Liver (tissue), 9 donors: ENCODE measurements around the gene ANO5. TPM values are rescaled to one million over a fixed set of nuclear protein-coding genes. Genes with fewer than 3 reads are reported as not detected.

Experiments
- DNase-seq: peaks from one replicate; pipeline ENCODE4 v3.0.0-alpha.2; 2017; ENCODE audit warnings: low spot score
- H3K27ac ChIP-seq, 2 donors: one replicate each; pipeline ENCODE4 v1.7.0; 2013; ENCODE audit warnings: inconsistent platforms in 2 of 2, low read length in 2 of 2, control low read depth in 1 of 2, low read depth in 1 of 2, mild to moderate bottlenecking in 1 of 2
- H3K27me3 ChIP-seq, 4 donors: one replicate each; pipeline versions ENCODE4 v1.6.1 to v1.7.0; 2013; ENCODE audit warnings: low read length in 3 of 4, inconsistent platforms in 1 of 4, mild to moderate bottlenecking in 1 of 4, moderate library complexity in 1 of 4; ENCODE audit not compliant: control insufficient read depth in 4 of 4, insufficient read depth in 4 of 4
- H3K36me3 ChIP-seq, 4 donors: one replicate each; pipeline versions ENCODE4 v1.6.1 to v1.7.0; 2013; ENCODE audit warnings: low read length in 3 of 4, mild to moderate bottlenecking in 3 of 4, low read depth in 1 of 4, moderate library complexity in 1 of 4; ENCODE audit not compliant: control insufficient read depth in 4 of 4, insufficient read depth in 3 of 4
- H3K4me1 ChIP-seq, 4 donors: one replicate each; pipeline versions ENCODE4 v1.6.1 to v1.7.0; 2013; ENCODE audit warnings: low read length in 3 of 4, mild to moderate bottlenecking in 3 of 4, moderate library complexity in 1 of 4; ENCODE audit not compliant: control insufficient read depth in 4 of 4, insufficient read depth in 4 of 4
- H3K4me3 ChIP-seq, 3 donors: one replicate each; pipeline versions ENCODE4 v1.6.1 to v1.7.0; 2013; ENCODE audit warnings: low read length in 3 of 3, control low read depth in 1 of 3, low read depth in 1 of 3, mild to moderate bottlenecking in 1 of 3
- H3K9ac ChIP-seq, 2 donors: one replicate each; pipeline ENCODE4 v1.7.0; 2013; ENCODE audit warnings: low read length in 2 of 2, mild to moderate bottlenecking in 2 of 2, moderate library complexity in 2 of 2, control low read depth in 1 of 2, low read depth in 1 of 2
- H3K9me3 ChIP-seq, 4 donors: one replicate each; pipeline versions ENCODE4 v1.6.1 to v1.7.0; 2013; ENCODE audit warnings: low read length in 3 of 4; ENCODE audit not compliant: control insufficient read depth in 4 of 4
- EGR1 ChIP-seq, 2 donors: IDR thresholded peaks; 2 replicates each; pipeline ENCODE4 v1.6.1; 2016 to 2018; ENCODE audit warnings: antibody characterized with exemption in 2 of 2, low read depth in 2 of 2
- FOXA1 ChIP-seq: IDR thresholded peaks from 2 replicates; pipeline ENCODE4 v1.6.1; 2016; ENCODE audit warnings: antibody characterized with exemption
- FOXA2 ChIP-seq: IDR thresholded peaks from 2 replicates; pipeline ENCODE4 v1.6.1; 2016; ENCODE audit warnings: antibody characterized with exemption
- GABPA ChIP-seq, 2 donors: IDR thresholded peaks in 1 of 2; conservative IDR thresholded peaks in 1 of 2; 2 replicates each; pipeline ENCODE4 v1.6.1; 2016; ENCODE audit warnings: antibody characterized with exemption in 2 of 2, mild to moderate bottlenecking in 1 of 2, moderate library complexity in 1 of 2
- HNF4A ChIP-seq, 2 donors: conservative IDR thresholded peaks; 2 replicates each; pipeline ENCODE4 v1.6.1; 2016; ENCODE audit warnings: antibody characterized with exemption in 2 of 2, mild to moderate bottlenecking in 2 of 2
- HNF4G ChIP-seq: IDR thresholded peaks from 2 replicates; pipeline ENCODE4 v1.6.1; 2016; ENCODE audit warnings: antibody characterized with exemption
- JUND ChIP-seq, 2 donors: IDR thresholded peaks; 2 replicates each; pipeline ENCODE4 v1.6.1; 2016; ENCODE audit warnings: antibody characterized with exemption in 2 of 2
- NR2F2 ChIP-seq: IDR thresholded peaks from 2 replicates; pipeline ENCODE4 v1.6.1; 2016; ENCODE audit warnings: antibody characterized with exemption
- RAD21 ChIP-seq, 2 donors: IDR thresholded peaks; 2 replicates each; pipeline ENCODE4 v1.6.1; 2016; ENCODE audit warnings: antibody characterized with exemption in 2 of 2, mild to moderate bottlenecking in 2 of 2
- RXRA ChIP-seq, 2 donors: IDR thresholded peaks; 2 replicates each; pipeline ENCODE4 v1.6.1; 2017 to 2018; ENCODE audit warnings: antibody characterized with exemption in 2 of 2, mild to moderate bottlenecking in 1 of 2
- SP1 ChIP-seq: IDR thresholded peaks from 2 replicates; pipeline ENCODE4 v1.6.1; 2018; ENCODE audit warnings: antibody characterized with exemption, mild to moderate bottlenecking
- TAF1 ChIP-seq: conservative IDR thresholded peaks from 2 replicates; pipeline ENCODE4 v1.6.1; 2016; ENCODE audit warnings: antibody characterized with exemption, mild to moderate bottlenecking
- YY1 ChIP-seq: IDR thresholded peaks from 2 replicates; pipeline ENCODE4 v1.6.1; 2016; ENCODE audit warnings: antibody characterized with exemption, mild to moderate bottlenecking
- WGBS: extraction: QIAGEN DNeasy Blood & Tissue Kit; methylation state at CpG from one replicate; pipeline ENCODE4 v1.1.7; 2013; 5-methylcytosine and 5-hydroxymethylcytosine counted together
- polyA plus RNA-seq, 2 donors: library from polyadenylated mRNA; stranded (reverse) in 1 of 2; unstranded in 1 of 2; fragments of 200-250 nt in 1 of 2; fragments of >200 nt in 1 of 2; fragmentation: Nextera tagmentation in 1 of 2; extraction: Ambion mirVana in 1 of 2; gene quantifications; one replicate each; pipeline versions ENCODE4 v1.2.1 to v1.2.3, GENCODE V29; 2013 to 2015
- total RNA-seq, 2 donors: library from RNA; depleted of rRNA; stranded (reverse); fragments of >200 nt; gene quantifications; one replicate each; pipeline ENCODE4 v1.2.3, GENCODE V29; 2014
- TF ChIP-seq, protein P1 (sequence below): IDR thresholded peaks from 2 replicates; pipeline ENCODE4 v1.6.1; 2016; ENCODE audit warnings: antibody characterized with exemption
- TF ChIP-seq, protein P2 (sequence below): fragments of 150-350 bp; IDR thresholded peaks from 2 replicates; pipeline ENCODE4 v1.5.1; 2017; ENCODE audit warnings: improper control_type of control experiment, low read depth, low read length; ENCODE audit not compliant: missing input control
- TF ChIP-seq, protein P3 (sequence below): IDR thresholded peaks from 2 replicates; pipeline ENCODE4 v1.6.1; 2016; ENCODE audit warnings: antibody characterized with exemption
- TF ChIP-seq, protein P4 (sequence below): IDR thresholded peaks from 2 replicates; pipeline ENCODE4 v1.6.1; 2016; ENCODE audit warnings: antibody characterized with exemption
- TF ChIP-seq, protein P5 (sequence below): IDR thresholded peaks from 2 replicates; pipeline ENCODE4 v1.6.1; 2016; ENCODE audit warnings: antibody characterized with exemption, mild to moderate bottlenecking
- donor health status: healthy.
- donor health status: healthy.
- donor health status: healthy.
- donor health status: healthy.
- donor health status: healthy.

Gene ANO5
- total and polyA plus RNA-seq, 4 donors = 1.0 to 4.5 (median 1.2) TPM

DNA sequence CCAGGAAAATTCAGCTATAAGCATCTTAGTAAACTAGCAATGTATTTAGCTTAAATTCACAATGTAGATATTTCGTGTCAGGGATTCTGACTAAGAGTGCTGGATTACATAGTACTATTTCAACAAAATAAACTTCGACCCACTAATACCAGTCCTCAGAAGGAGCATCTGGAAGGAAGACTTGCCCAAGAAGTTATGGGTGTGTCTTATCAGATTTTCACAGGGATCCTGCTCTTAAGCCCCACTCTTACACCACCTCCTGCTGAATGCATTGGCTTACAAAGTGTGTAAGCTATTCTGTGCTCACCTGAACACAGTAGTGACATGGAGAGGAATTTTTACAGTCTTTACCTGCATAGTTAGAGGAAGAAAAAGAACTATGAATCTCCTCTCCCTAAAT, 35.4 kb upstream of the ANO5 start:
- Histone ChIP-seq H3K27ac (no peak overlapping the region), H3K4me1 (no peaks in the 10 kb centered on the region), H3K36me3 (no peaks in the 10 kb centered on the region), H3K4me3 (no peak overlapping the region), H3K27me3 (peaks cover 0 to 3% (median 0%) of the 10 kb centered on the region in 4 donors), H3K9ac (no peak overlapping the region), H3K9me3 (no peaks in the 10 kb centered on the region)
- WGBS = 76% methylated on average over 2 of the region's 2 CpGs
- no peak for DNase-seq
- TF ChIP-seq, protein P1, sequence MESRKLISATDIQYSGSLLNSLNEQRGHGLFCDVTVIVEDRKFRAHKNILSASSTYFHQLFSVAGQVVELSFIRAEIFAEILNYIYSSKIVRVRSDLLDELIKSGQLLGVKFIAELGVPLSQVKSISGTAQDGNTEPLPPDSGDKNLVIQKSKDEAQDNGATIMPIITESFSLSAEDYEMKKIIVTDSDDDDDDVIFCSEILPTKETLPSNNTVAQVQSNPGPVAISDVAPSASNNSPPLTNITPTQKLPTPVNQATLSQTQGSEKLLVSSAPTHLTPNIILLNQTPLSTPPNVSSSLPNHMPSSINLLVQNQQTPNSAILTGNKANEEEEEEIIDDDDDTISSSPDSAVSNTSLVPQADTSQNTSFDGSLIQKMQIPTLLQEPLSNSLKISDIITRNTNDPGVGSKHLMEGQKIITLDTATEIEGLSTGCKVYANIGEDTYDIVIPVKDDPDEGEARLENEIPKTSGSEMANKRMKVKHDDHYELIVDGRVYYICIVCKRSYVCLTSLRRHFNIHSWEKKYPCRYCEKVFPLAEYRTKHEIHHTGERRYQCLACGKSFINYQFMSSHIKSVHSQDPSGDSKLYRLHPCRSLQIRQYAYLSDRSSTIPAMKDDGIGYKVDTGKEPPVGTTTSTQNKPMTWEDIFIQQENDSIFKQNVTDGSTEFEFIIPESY = no peak
- TF ChIP-seq EGR1 (IDR thresholded peaks at IDR 0.05; ENCODE audit: low read depth in 2 of 2) (no peak), RXRA (IDR thresholded peaks at IDR 0.05) (no peak), YY1 (no peak), HNF4A (conservative IDR thresholded peaks at IDR 0.05) (no peak), RAD21 (IDR thresholded peaks at IDR 0.05) (no peak), FOXA1 (no peak), HNF4G (no peak), TAF1 (no peak), SP1 (no peak), FOXA2 (no peak)
- TF ChIP-seq, protein P2, sequence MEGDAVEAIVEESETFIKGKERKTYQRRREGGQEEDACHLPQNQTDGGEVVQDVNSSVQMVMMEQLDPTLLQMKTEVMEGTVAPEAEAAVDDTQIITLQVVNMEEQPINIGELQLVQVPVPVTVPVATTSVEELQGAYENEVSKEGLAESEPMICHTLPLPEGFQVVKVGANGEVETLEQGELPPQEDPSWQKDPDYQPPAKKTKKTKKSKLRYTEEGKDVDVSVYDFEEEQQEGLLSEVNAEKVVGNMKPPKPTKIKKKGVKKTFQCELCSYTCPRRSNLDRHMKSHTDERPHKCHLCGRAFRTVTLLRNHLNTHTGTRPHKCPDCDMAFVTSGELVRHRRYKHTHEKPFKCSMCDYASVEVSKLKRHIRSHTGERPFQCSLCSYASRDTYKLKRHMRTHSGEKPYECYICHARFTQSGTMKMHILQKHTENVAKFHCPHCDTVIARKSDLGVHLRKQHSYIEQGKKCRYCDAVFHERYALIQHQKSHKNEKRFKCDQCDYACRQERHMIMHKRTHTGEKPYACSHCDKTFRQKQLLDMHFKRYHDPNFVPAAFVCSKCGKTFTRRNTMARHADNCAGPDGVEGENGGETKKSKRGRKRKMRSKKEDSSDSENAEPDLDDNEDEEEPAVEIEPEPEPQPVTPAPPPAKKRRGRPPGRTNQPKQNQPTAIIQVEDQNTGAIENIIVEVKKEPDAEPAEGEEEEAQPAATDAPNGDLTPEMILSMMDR = no peak

DNA sequence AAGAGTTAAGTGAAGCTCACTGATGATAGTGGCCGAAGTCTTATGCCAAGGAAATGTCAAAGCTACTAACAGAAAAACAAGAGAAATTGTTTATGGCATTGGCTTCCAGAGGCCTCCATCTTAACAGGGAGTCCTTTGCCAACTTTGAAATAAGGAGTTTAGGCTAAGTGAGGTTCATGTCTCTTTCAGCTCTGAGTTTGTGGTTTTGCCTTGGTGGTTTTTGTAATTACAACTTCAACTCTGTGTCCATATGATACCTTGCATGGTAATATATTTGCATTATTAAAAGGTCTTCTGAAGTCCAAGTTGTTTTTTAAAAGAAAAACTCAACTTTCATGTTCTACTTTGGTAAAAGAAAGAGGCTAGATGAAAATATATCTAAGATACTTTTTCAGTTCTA, 31.4 kb upstream of the ANO5 start:
- DNase-seq = no peak
- Histone ChIP-seq H3K4me3 (no peak overlapping the region), H3K9me3 (no peaks in the 10 kb centered on the region), H3K9ac (no peak overlapping the region), H3K4me1 (no peaks in the 10 kb centered on the region), H3K27me3 (no peaks in the 10 kb centered on the region), H3K27ac (no peak overlapping the region), H3K36me3 (no peaks in the 10 kb centered on the region)
- WGBS = 71% methylated on average over 1 of the region's 1 CpG
- TF ChIP-seq HNF4A (conservative IDR thresholded peaks at IDR 0.05) (no peak), TAF1 (no peak), NR2F2 (no peak), GABPA (IDR thresholded peaks at IDR 0.05 in 1 of 2, conservative IDR thresholded peaks at IDR 0.05 in 1 of 2) (no peak), HNF4G (no peak), FOXA1 (no peak), RAD21 (IDR thresholded peaks at IDR 0.05) (no peak), RXRA (IDR thresholded peaks at IDR 0.05) (no peak), YY1 (no peak), SP1 (no peak), EGR1 (IDR thresholded peaks at IDR 0.05; ENCODE audit: low read depth in 2 of 2) (no peak), JUND (IDR thresholded peaks at IDR 0.05) (no peak)
- TF ChIP-seq, protein P2 = no peak
- TF ChIP-seq, protein P3, sequence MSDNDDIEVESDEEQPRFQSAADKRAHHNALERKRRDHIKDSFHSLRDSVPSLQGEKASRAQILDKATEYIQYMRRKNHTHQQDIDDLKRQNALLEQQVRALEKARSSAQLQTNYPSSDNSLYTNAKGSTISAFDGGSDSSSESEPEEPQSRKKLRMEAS = no peak
- TF ChIP-seq, protein P4, sequence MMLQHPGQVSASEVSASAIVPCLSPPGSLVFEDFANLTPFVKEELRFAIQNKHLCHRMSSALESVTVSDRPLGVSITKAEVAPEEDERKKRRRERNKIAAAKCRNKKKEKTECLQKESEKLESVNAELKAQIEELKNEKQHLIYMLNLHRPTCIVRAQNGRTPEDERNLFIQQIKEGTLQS = no peak
- TF ChIP-seq, protein P5, sequence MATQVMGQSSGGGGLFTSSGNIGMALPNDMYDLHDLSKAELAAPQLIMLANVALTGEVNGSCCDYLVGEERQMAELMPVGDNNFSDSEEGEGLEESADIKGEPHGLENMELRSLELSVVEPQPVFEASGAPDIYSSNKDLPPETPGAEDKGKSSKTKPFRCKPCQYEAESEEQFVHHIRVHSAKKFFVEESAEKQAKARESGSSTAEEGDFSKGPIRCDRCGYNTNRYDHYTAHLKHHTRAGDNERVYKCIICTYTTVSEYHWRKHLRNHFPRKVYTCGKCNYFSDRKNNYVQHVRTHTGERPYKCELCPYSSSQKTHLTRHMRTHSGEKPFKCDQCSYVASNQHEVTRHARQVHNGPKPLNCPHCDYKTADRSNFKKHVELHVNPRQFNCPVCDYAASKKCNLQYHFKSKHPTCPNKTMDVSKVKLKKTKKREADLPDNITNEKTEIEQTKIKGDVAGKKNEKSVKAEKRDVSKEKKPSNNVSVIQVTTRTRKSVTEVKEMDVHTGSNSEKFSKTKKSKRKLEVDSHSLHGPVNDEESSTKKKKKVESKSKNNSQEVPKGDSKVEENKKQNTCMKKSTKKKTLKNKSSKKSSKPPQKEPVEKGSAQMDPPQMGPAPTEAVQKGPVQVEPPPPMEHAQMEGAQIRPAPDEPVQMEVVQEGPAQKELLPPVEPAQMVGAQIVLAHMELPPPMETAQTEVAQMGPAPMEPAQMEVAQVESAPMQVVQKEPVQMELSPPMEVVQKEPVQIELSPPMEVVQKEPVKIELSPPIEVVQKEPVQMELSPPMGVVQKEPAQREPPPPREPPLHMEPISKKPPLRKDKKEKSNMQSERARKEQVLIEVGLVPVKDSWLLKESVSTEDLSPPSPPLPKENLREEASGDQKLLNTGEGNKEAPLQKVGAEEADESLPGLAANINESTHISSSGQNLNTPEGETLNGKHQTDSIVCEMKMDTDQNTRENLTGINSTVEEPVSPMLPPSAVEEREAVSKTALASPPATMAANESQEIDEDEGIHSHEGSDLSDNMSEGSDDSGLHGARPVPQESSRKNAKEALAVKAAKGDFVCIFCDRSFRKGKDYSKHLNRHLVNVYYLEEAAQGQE = no peak
